GM12878 (cell line): ENCODE data around the gene ZNF423. TPM values are rescaled to one million over a fixed set of nuclear protein-coding genes. Genes with fewer than 3 reads are reported as not detected.

Experiments
- ATAC-seq: fragments of 200-7000 bp; cut with Tn5 transposase; 3 replicates; pipeline ENCODE4 v1.9.1; 2020; ENCODE audit warnings: mild to moderate bottlenecking, moderate library complexity
- BruUV-seq: library from RNA; stranded (reverse); fragments of 400-500 nt; replicated peaks from 2 replicates; lab custom pipeline; 2021; lab: Mats Ljungman, UMichigan
- CTCF ChIA-PET: fragments of 300-600 bp; sonication (Branson Sonifier 250); formaldehyde crosslinking; extraction: SDS; loops from one replicate; lab custom pipeline; 2021; ENCODE audit warnings: inconsistent platforms; lab: Yijun Ruan, JAX
- POLR2A ChIA-PET: fragments of 350-600 bp; formaldehyde crosslinking; extraction: SDS; loops from one replicate; lab custom pipeline; 2021; ENCODE audit warnings: inconsistent platforms; lab: Charles Lee
- RAD21 ChIA-PET: fragments of 300-600 bp; sonication (Branson Sonifier 250); formaldehyde crosslinking; loops from one replicate; lab custom pipeline; 2023; ENCODE audit warnings: antibody characterized with exemption; ENCODE audit not compliant: unreplicated experiment; lab: Charles Lee
- SMC1A ChIA-PET: fragments of 300-600 bp; sonication (Branson Sonifier 250); formaldehyde crosslinking; loops from one replicate; lab custom pipeline; 2023; ENCODE audit not compliant: unreplicated experiment, uncharacterized antibody; lab: Charles Lee
- DNase-seq: peaks from one replicate; pipeline ENCODE4 v3.0.0-alpha.2; 2011; ENCODE audit warnings: low read depth, low spot score
- FAIRE-seq: peaks from 3 replicates; lab custom pipeline; 2011; peaks lifted over from hg19 to GRCh38; lab: Jason Lieb, UNC
- H2AFZ ChIP-seq: 2 replicates; pipeline ENCODE4 v1.6.0; 2011; ENCODE audit warnings: low read depth, low read length, control low read depth; ENCODE audit not compliant: control insufficient read depth
- H3K27ac ChIP-seq: 2 replicates; pipeline ENCODE4 v1.5.1; 2011; ENCODE audit warnings: control low read depth; ENCODE audit not compliant: control insufficient read depth, insufficient read depth
- H3K27me3 ChIP-seq, 2 experiments: replicated peaks in 1 of 2; 2 replicates each; pipeline versions ENCODE4 v1.6.0 to v1.6.1; 2011; ENCODE audit warnings: low read length in 1 of 2; ENCODE audit not compliant: control insufficient read depth in 2 of 2, insufficient read depth in 2 of 2
- H3K36me3 ChIP-seq, 2 experiments: 2 replicates each; pipeline ENCODE4 v1.5.1; 2011; ENCODE audit warnings: low read length in 1 of 2; ENCODE audit not compliant: control insufficient read depth in 2 of 2, insufficient read depth in 2 of 2
- H3K4me1 ChIP-seq: 2 replicates; pipeline ENCODE4 v1.6.1; 2011; ENCODE audit warnings: mild to moderate bottlenecking, low read length, moderate library complexity, mixed read lengths; ENCODE audit not compliant: control insufficient read depth, insufficient read depth
- H3K4me2 ChIP-seq: 2 replicates; pipeline ENCODE4 v1.6.0; 2011; ENCODE audit warnings: control low read depth; ENCODE audit not compliant: control insufficient read depth, insufficient read depth
- H3K4me3 ChIP-seq: fragments of 200-600 bp; sonication (generic); 2 replicates; pipeline ENCODE4 v1.5.1; 2016
- H3K79me2 ChIP-seq: 2 replicates; pipeline ENCODE4 v1.6.0; 2011; ENCODE audit warnings: low read length; ENCODE audit not compliant: control insufficient read depth, insufficient read depth
- H3K9ac ChIP-seq: 2 replicates; pipeline ENCODE4 v1.8.0; 2011; ENCODE audit warnings: low read length, control low read depth, mixed read lengths; ENCODE audit not compliant: control insufficient read depth, insufficient read depth
- H3K9me3 ChIP-seq: replicated peaks from 3 replicates; pipeline ENCODE4 v1.5.1; 2011; ENCODE audit warnings: mild to moderate bottlenecking, low read length; ENCODE audit not compliant: control insufficient read depth, insufficient read depth
- H4K20me1 ChIP-seq: 2 replicates; pipeline ENCODE4 v1.6.0; 2011; ENCODE audit not compliant: control insufficient read depth, insufficient read depth
- ATF2 ChIP-seq: IDR thresholded peaks from 2 replicates; pipeline ENCODE4 v1.6.1; 2012; ENCODE audit warnings: low read length, inconsistent platforms
- ETV6 ChIP-seq, 2 experiments: fragments of 450-650 bp in 1 of 2; IDR thresholded peaks in 1 of 2; conservative IDR thresholded peaks in 1 of 2; 2 replicates each; pipeline ENCODE4 v1.6.1; 2014; ENCODE audit warnings: antibody characterized with exemption in 1 of 2, borderline replicate concordance in 1 of 2, low read depth in 1 of 2, mild to moderate bottlenecking in 1 of 2, moderate library complexity in 1 of 2
- HDAC2 ChIP-seq: fragments of 200-600 bp; sonication (generic); IDR thresholded peaks from 2 replicates; pipeline ENCODE4 v1.6.1; 2017
- IRF4 ChIP-seq: IDR thresholded peaks from 2 replicates; pipeline ENCODE4 v1.6.1; 2011; ENCODE audit warnings: low read depth, low read length
- JUNB ChIP-seq: IDR thresholded peaks from 2 replicates; pipeline ENCODE4 v1.6.1; 2016; ENCODE audit warnings: antibody characterized with exemption, mild to moderate bottlenecking
- MEF2A ChIP-seq: IDR thresholded peaks from 2 replicates; pipeline ENCODE4 v1.6.1; 2011; ENCODE audit warnings: low read depth, mild to moderate bottlenecking, low read length, moderate library complexity; ENCODE audit not compliant: insufficient read depth
- SMARCA5 ChIP-seq: fragments of 450-650 bp; IDR thresholded peaks from 2 replicates; pipeline ENCODE4 v1.6.1; 2017; ENCODE audit warnings: mild to moderate bottlenecking
- USF2 ChIP-seq: IDR thresholded peaks from 2 replicates; pipeline ENCODE4 v1.6.1; 2011; ENCODE audit warnings: low read depth, low read length, improper control_type of control experiment, borderline replicate concordance
- ZSCAN29 ChIP-seq: fragments of 450-650 bp; IDR thresholded peaks from 2 replicates; pipeline ENCODE4 v1.6.1; 2017; ENCODE audit warnings: mild to moderate bottlenecking, moderate library complexity
- WGBS: methylation state at CpG from one replicate; pipeline ENCODE4 v1.1.6; 2016; ENCODE audit warnings: low lambda C conversion rate; ENCODE audit not compliant: insufficient replicate concordance, insufficient coverage; ENCODE audit errors: missing lambda C conversion rate; 5-methylcytosine and 5-hydroxymethylcytosine counted together
- in situ Hi-C: fragments of 300-500 bp; cut with MboI; formaldehyde crosslinking; loops from 9 replicates; pipeline ENCODE4 v1.14.3; 2018; ENCODE audit warnings: mixed read lengths
- intact Hi-C: fragments of 100-400 bp; cut with micrococcal nuclease; formaldehyde crosslinking; loops from one replicate; pipeline ENCODE4 v1.14.2; 2022; ENCODE audit not compliant: unreplicated experiment
- polyA plus RNA-seq, 11 experiments: library from polyadenylated mRNA; depleted of rRNA in 4 of 11; unstranded in 6 of 11; stranded (reverse) in 5 of 11; fragments of >200 nt; fragmentation: Nextera tagmentation in 4 of 11; fragmentation: Illumina TruSeq in 1 of 11; extraction: Ambion mirVana in 4 of 11; extraction: Trizol in 1 of 11; gene quantifications; 1 replicate in 1 of 11; 2 replicates in 10 of 11; pipeline versions ENCODE4 v1.2.1 to v1.2.3, GENCODE V29; 2011 to 2016; ENCODE audit warnings: inconsistent platforms in 2 of 11, missing spikeins in 2 of 11, low read depth in 1 of 11
- total RNA-seq, 4 experiments: library from RNA; depleted of rRNA in 3 of 4; stranded (reverse); fragments of >200 nt in 3 of 4; fragmentation: Illumina TruSeq in 1 of 4; extraction: Trizol in 1 of 4; gene quantifications; 2 replicates each; pipeline versions ENCODE4 v1.2.1 to v1.2.3, GENCODE V29; 2013 to 2021
- TF ChIP-seq, protein P1 (sequence below): fragments of 450-650 bp; IDR thresholded peaks from 2 replicates; pipeline ENCODE4 v1.6.1; 2017; ENCODE audit warnings: low read depth, mild to moderate bottlenecking, moderate library complexity
- TF ChIP-seq, protein P2 (sequence below): fragments of 450-650 bp; IDR thresholded peaks from 2 replicates; pipeline ENCODE4 v1.6.1; 2017; ENCODE audit warnings: mild to moderate bottlenecking, moderate library complexity

ZNF423 gene
- total and polyA plus RNA-seq, 10 of the 15 experiments (the other 5 are each of a cell fraction or from before 2014, with no cell fraction given) = 0.03 to 0.64 (median 0.10) TPM

DNA sequence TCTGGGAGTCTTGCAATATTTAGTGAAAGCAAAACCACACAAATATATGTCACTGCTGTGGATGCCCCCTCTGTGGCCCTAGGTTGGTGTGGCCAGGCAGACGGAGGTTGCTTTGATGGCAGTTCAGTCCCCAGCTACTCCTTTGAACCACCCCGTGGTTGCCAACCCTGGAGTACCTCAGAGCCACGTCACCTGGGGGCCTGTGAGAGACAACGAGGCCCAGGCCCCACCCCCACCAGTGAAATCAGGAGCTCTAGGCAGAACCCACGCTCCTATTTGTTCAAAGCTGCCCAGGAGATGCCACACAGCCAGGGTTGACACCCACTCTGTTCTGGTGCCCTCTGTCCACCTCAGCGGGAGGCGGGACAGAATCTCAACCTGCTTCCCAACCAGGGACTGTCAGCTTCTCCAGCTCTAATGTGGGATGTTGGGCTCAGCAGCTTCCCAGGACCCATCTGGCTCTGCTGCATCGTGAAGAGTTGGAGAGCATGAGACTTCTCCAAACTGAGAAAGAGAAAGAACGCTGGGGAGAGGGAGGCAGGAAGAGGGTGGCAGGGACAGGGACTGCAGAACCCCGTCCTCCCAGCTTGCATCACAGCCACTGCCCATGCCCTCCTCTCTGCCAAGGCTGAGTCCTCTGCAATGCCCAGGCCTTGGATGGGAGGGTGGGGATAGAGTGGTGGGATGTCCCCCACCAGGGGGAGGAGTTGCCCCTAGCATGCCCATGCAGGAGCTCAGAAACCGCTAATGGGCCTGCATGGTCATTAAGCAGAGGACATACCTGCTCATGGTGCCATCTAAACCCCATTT lies 400.5 kb downstream of the ZNF423 start (continued):
- TF ChIP-seq IRF4 = no peak

GRCh38 chr16:49454426-49455180 lies 401.3 kb downstream of the ZNF423 start:
- Histone ChIP-seq H3K4me1 (no peaks in the 10 kb centered on the region), H3K9ac (no peak overlapping the region), H3K9me3 (no peaks in the 10 kb centered on the region), H4K20me1 (no peaks in the 10 kb centered on the region), H2AFZ (no peak overlapping the region), H3K27me3 (no peaks in the 10 kb centered on the region), H3K79me2 (no peaks in the 10 kb centered on the region), H3K4me2 (no peak overlapping the region), H3K36me3 (no peaks in the 10 kb centered on the region), H3K4me3 (no peak overlapping the region), H3K27ac (no peak overlapping the region)
- DNase-seq = no peak
- no peak for FAIRE-seq
- ChIA-PET RAD21 (no interaction called here), POLR2A (no interaction called here), SMC1A (no interaction called here), CTCF (no interaction called here)
- no TSS peak for BruUV-seq
- ATAC-seq = no peak
- 34% methylated on average over 12 of the region's 12 CpGs for WGBS
- intact Hi-C loops (no loop called here), in situ Hi-C loops (no loop called here)
- TF ChIP-seq JUNB = no peak
- TF ChIP-seq USF2 = no peak
- no peak for TF ChIP-seq HDAC2
- TF ChIP-seq ZSCAN29 = no peak
- TF ChIP-seq, protein P1, sequence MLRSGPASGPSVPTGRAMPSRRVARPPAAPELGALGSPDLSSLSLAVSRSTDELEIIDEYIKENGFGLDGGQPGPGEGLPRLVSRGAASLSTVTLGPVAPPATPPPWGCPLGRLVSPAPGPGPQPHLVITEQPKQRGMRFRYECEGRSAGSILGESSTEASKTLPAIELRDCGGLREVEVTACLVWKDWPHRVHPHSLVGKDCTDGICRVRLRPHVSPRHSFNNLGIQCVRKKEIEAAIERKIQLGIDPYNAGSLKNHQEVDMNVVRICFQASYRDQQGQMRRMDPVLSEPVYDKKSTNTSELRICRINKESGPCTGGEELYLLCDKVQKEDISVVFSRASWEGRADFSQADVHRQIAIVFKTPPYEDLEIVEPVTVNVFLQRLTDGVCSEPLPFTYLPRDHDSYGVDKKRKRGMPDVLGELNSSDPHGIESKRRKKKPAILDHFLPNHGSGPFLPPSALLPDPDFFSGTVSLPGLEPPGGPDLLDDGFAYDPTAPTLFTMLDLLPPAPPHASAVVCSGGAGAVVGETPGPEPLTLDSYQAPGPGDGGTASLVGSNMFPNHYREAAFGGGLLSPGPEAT = no peak
- no peak for TF ChIP-seq ATF2
- TF ChIP-seq ETV6 (conservative IDR thresholded peaks at IDR 0.05 in 1 of 2, IDR thresholded peaks at IDR 0.05 in 1 of 2; ENCODE audit: borderline replicate concordance in 1 of 2, low read depth in 1 of 2) = no peak
- TF ChIP-seq, protein P2, sequence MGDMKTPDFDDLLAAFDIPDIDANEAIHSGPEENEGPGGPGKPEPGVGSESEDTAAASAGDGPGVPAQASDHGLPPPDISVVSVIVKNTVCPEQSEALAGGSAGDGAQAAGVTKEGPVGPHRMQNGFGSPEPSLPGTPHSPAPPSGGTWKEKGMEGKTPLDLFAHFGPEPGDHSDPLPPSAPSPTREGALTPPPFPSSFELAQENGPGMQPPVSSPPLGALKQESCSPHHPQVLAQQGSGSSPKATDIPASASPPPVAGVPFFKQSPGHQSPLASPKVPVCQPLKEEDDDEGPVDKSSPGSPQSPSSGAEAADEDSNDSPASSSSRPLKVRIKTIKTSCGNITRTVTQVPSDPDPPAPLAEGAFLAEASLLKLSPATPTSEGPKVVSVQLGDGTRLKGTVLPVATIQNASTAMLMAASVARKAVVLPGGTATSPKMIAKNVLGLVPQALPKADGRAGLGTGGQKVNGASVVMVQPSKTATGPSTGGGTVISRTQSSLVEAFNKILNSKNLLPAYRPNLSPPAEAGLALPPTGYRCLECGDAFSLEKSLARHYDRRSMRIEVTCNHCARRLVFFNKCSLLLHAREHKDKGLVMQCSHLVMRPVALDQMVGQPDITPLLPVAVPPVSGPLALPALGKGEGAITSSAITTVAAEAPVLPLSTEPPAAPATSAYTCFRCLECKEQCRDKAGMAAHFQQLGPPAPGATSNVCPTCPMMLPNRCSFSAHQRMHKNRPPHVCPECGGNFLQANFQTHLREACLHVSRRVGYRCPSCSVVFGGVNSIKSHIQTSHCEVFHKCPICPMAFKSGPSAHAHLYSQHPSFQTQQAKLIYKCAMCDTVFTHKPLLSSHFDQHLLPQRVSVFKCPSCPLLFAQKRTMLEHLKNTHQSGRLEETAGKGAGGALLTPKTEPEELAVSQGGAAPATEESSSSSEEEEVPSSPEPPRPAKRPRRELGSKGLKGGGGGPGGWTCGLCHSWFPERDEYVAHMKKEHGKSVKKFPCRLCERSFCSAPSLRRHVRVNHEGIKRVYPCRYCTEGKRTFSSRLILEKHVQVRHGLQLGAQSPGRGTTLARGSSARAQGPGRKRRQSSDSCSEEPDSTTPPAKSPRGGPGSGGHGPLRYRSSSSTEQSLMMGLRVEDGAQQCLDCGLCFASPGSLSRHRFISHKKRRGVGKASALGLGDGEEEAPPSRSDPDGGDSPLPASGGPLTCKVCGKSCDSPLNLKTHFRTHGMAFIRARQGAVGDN = no peak
- no peak for TF ChIP-seq MEF2A
- TF ChIP-seq SMARCA5 = no peak
